Activated naive CD4-positive, alpha-beta T cell treated with anti-CD3 and anti-CD28 coated beads, Interleukin-2, amount 10 ng/mL, durations not matched to agents 7 days and 5 days (primary cell): ENCODE measurements around the gene ATAD5.

Experiments used
- CTCF ChIA-PET: fragments of 350-600 bp; sonication (Branson Sonifier 250); formaldehyde crosslinking; loops from one replicate; lab custom pipeline; 2021; ENCODE audit warnings: antibody characterized with exemption; lab: Charles Lee
- DNase-seq: peaks from one replicate; pipeline ENCODE4 v3.0.0-alpha.2; 2020
- H3K27ac Mint-ChIP-seq: one replicate; pipeline ENCODE4 v1.8.0; 2021; ENCODE audit warnings: mild to moderate bottlenecking, moderate library complexity, mixed read lengths
- H3K27me3 Mint-ChIP-seq: one replicate; pipeline ENCODE4 v1.8.0; 2021; ENCODE audit warnings: mild to moderate bottlenecking, mixed read lengths
- H3K36me3 Mint-ChIP-seq: one replicate; pipeline ENCODE4 v1.8.0; 2021; ENCODE audit warnings: mixed read lengths
- H3K4me1 Mint-ChIP-seq: one replicate; pipeline ENCODE4 v1.8.0; 2021; ENCODE audit warnings: mixed read lengths
- H3K4me3 Mint-ChIP-seq: one replicate; pipeline ENCODE4 v1.8.0; 2021; ENCODE audit warnings: mild to moderate bottlenecking, moderate library complexity, mixed read lengths
- H3K9me3 Mint-ChIP-seq: one replicate; pipeline ENCODE4 v1.8.0; 2021; ENCODE audit warnings: mixed read lengths

The ATAD5 gene

GRCh38 chr17:30831257-30831656 is 509 bp upstream of the ATAD5 start:
- H3K27me3 Mint-ChIP-seq, result peaks cover 5% of the 10 kb centered on the region
- peak; percentile 32 for DNase-seq

GRCh38 chr17:30832438-30833124 is 815 bp downstream of the ATAD5 start:
- CTCF ChIA-PET, result interaction anchor here (1.4 kb wide), 1 partner anchor 10 kb away, joined by 3 read pairs; no protein-coding TSS in a partner anchor
- H3K27me3 Mint-ChIP-seq, result peaks cover 5% of the 10 kb centered on the region
- peaks cover 50% of the 10 kb centered on the region for H3K4me1 Mint-ChIP-seq
- peak overlapping the region; percentile 90 for H3K27ac Mint-ChIP-seq
- peak overlapping the region; percentile 97 for H3K4me3 Mint-ChIP-seq
- DNase-seq, result no peak
- no peaks in the 10 kb centered on the region for H3K9me3 Mint-ChIP-seq
- H3K36me3 Mint-ChIP-seq, result peaks cover 22% of the 10 kb centered on the region

More at GRCh38 chr17:30831257-30831656, 509 bp upstream of the ATAD5 start:
- Mint-ChIP-seq H3K4me1 (peaks cover 50% of the 10 kb centered on the region), H3K36me3 (peaks cover 18% of the 10 kb centered on the region), H3K4me3 (peak overlapping the region; percentile 97), H3K9me3 (no peaks in the 10 kb centered on the region), H3K27ac (peak overlapping the region; percentile 90)
- CTCF ChIA-PET, result interaction anchor here (0.9 to 1.4 kb wide), 2 partner anchors 9 to 26 kb away, joined by 3 read pairs; no protein-coding TSS in a partner anchor

GRCh38 chr17:30838202-30838807 is 6.5 kb downstream of the ATAD5 start:
- Mint-ChIP-seq H3K9me3 (no peaks in the 10 kb centered on the region), H3K27me3 (no peaks in the 10 kb centered on the region), H3K4me3 (no peak overlapping the region), H3K4me1 (peaks cover 23% of the 10 kb centered on the region), H3K36me3 (peaks cover 41% of the 10 kb centered on the region), H3K27ac (no peak overlapping the region)
- no peak for DNase-seq
- CTCF ChIA-PET, result interaction anchor here (0.6 to 0.8 kb wide), 2 partner anchors 10 to 15 kb away, joined by 3 to 4 read pairs; no protein-coding TSS in a partner anchor

- DNase-seq, result no peak
- H3K27me3 Mint-ChIP-seq, result no peaks in the 10 kb centered on the region
- H3K4me1 Mint-ChIP-seq, result peaks cover 4% of the 10 kb centered on the region
- no peaks in the 10 kb centered on the region for H3K9me3 Mint-ChIP-seq
- H3K4me3 Mint-ChIP-seq, result no peak overlapping the region
- no peak overlapping the region for H3K27ac Mint-ChIP-seq
- H3K36me3 Mint-ChIP-seq, result peaks cover 34% of the 10 kb centered on the region
- CTCF ChIA-PET, result no interaction called here
These were observed 9.0 kb downstream of the ATAD5 start for GRCh38 chr17:30840771-30841170.

GRCh38 chr17:30848021-30848420 is 16.3 kb downstream of the ATAD5 start:
- DNase-seq, result no peak
- H3K36me3 Mint-ChIP-seq, result peaks cover 32% of the 10 kb centered on the region
- H3K4me3 Mint-ChIP-seq, result no peak overlapping the region
- H3K27me3 Mint-ChIP-seq, result no peaks in the 10 kb centered on the region
- no peaks in the 10 kb centered on the region for H3K9me3 Mint-ChIP-seq
- CTCF ChIA-PET, result no interaction called here
- no peaks in the 10 kb centered on the region for H3K4me1 Mint-ChIP-seq
- no peak overlapping the region for H3K27ac Mint-ChIP-seq

GRCh38 chr17:30854146-30854545 is 22.4 kb downstream of the ATAD5 start:
- Mint-ChIP-seq H3K36me3 (peaks cover 41% of the 10 kb centered on the region), H3K9me3 (no peaks in the 10 kb centered on the region), H3K27me3 (no peaks in the 10 kb centered on the region), H3K4me1 (no peaks in the 10 kb centered on the region), H3K27ac (no peak overlapping the region), H3K4me3 (no peak overlapping the region)
- CTCF ChIA-PET, result no interaction called here
- DNase-seq, result no peak

- Mint-ChIP-seq H3K9me3 (no peaks in the 10 kb centered on the region), H3K27me3 (no peaks in the 10 kb centered on the region)
These were observed 26.9 kb downstream of the ATAD5 start for GRCh38 chr17:30858556-30859250.

GRCh38 chr17:30864636-30865035 is 32.9 kb downstream of the ATAD5 start:
- no peak for DNase-seq
- CTCF ChIA-PET, result no interaction called here
- Mint-ChIP-seq H3K9me3 (no peaks in the 10 kb centered on the region), H3K4me3 (no peak overlapping the region), H3K36me3 (peaks cover 41% of the 10 kb centered on the region), H3K27ac (no peak overlapping the region), H3K4me1 (no peaks in the 10 kb centered on the region), H3K27me3 (no peaks in the 10 kb centered on the region)

More at GRCh38 chr17:30858556-30859250, 26.9 kb downstream of the ATAD5 start:
- Mint-ChIP-seq H3K36me3 (peaks cover 35% of the 10 kb centered on the region), H3K27ac (no peak overlapping the region), H3K4me3 (no peak overlapping the region), H3K4me1 (no peaks in the 10 kb centered on the region)
- no peak for DNase-seq
- CTCF ChIA-PET, result interaction anchor here (1.0 kb wide), 1 partner anchor 754 kb away, joined by 3 read pairs; no protein-coding TSS in a partner anchor

GRCh38 chr17:30869005-30869404 is 37.2 kb downstream of the ATAD5 start:
- no peak overlapping the region for H3K4me3 Mint-ChIP-seq
- H3K27ac Mint-ChIP-seq, result no peak overlapping the region
- no peak for DNase-seq
- no peaks in the 10 kb centered on the region for H3K9me3 Mint-ChIP-seq
- no peaks in the 10 kb centered on the region for H3K4me1 Mint-ChIP-seq
- no peaks in the 10 kb centered on the region for H3K27me3 Mint-ChIP-seq
- CTCF ChIA-PET, result no interaction called here
- H3K36me3 Mint-ChIP-seq, result peaks cover 38% of the 10 kb centered on the region

GRCh38 chr17:30886187-30886586 is 54.4 kb downstream of the ATAD5 start:
- CTCF ChIA-PET, result interaction anchor here (1.2 kb wide), 1 partner anchor 14 kb away, joined by 3 read pairs; no protein-coding TSS in a partner anchor
- Mint-ChIP-seq H3K9me3 (no peaks in the 10 kb centered on the region), H3K36me3 (peaks cover 20% of the 10 kb centered on the region), H3K4me3 (no peak overlapping the region), H3K27me3 (no peaks in the 10 kb centered on the region), H3K27ac (no peak overlapping the region), H3K4me1 (no peaks in the 10 kb centered on the region)
- no peak for DNase-seq

- Mint-ChIP-seq H3K4me1 (no peaks in the 10 kb centered on the region), H3K9me3 (no peaks in the 10 kb centered on the region), H3K4me3 (no peak overlapping the region), H3K27ac (peak overlapping the region; percentile 12), H3K36me3 (peaks cover 26% of the 10 kb centered on the region), H3K27me3 (no peaks in the 10 kb centered on the region)
- CTCF ChIA-PET, result interaction anchor here (0.7 kb wide), 1 partner anchor 549 kb away, joined by 3 read pairs; no protein-coding TSS in a partner anchor
- no peak for DNase-seq
These were observed 62.5 kb downstream of the ATAD5 start for GRCh38 chr17:30894236-30894635.

GRCh38 chr17:30897311-30897710 is 65.5 kb downstream of the ATAD5 start:
- Mint-ChIP-seq H3K27me3 (no peaks in the 10 kb centered on the region), H3K27ac (no peak overlapping the region), H3K9me3 (no peaks in the 10 kb centered on the region), H3K4me1 (peaks cover 6% of the 10 kb centered on the region), H3K4me3 (no peak overlapping the region), H3K36me3 (peaks cover 26% of the 10 kb centered on the region)
- CTCF ChIA-PET, result interaction anchor here (1.0 kb wide), 1 partner anchor 164 kb away, joined by 3 read pairs; no protein-coding TSS in a partner anchor
- no peak for DNase-seq

GRCh38 chr17:30905742-30906100 is 74.0 kb downstream of the ATAD5 start:
- Mint-ChIP-seq H3K4me1 (peaks cover 40% of the 10 kb centered on the region), H3K9me3 (no peaks in the 10 kb centered on the region), H3K27ac (peak overlapping the region; percentile 88), H3K4me3 (peak overlapping the region; percentile 98), H3K36me3 (peaks cover 14% of the 10 kb centered on the region), H3K27me3 (no peaks in the 10 kb centered on the region)
- CTCF ChIA-PET, result no interaction called here
- peak; percentile 25 for DNase-seq
